WTC11 (cell line): ENCODE data around the gene THUMPD3. TPM values are rescaled to one million over a fixed set of nuclear protein-coding genes. Genes with fewer than 3 reads are reported as not detected.

ENCODE experiments used
- ATAC-seq: fragments of 200-7000 bp; cut with Tn5 transposase; 2 replicates; pipeline ENCODE4 v1.10.0; 2021; ENCODE audit warnings: mild to moderate bottlenecking, moderate library complexity
- CTCF ChIA-PET: fragments of 300-600 bp; sonication (Branson Sonifier 250); formaldehyde crosslinking; loops from one replicate; lab custom pipeline; 2021; ENCODE audit warnings: antibody characterized with exemption; lab: Charles Lee
- POLR2A ChIA-PET: fragments of 350-600 bp; sonication (Branson Sonifier 250); formaldehyde crosslinking; loops from one replicate; lab custom pipeline; 2021; ENCODE audit warnings: antibody characterized with exemption; lab: Charles Lee
- DNase-seq: peaks from one replicate; pipeline ENCODE4 v3.0.0; 2021; ENCODE audit warnings: low spot score
- H3K27ac Mint-ChIP-seq: 2 replicates; pipeline ENCODE4 v1.8.0; 2021; ENCODE audit warnings: mixed read lengths
- H3K27me3 Mint-ChIP-seq: 2 replicates; pipeline ENCODE4 v1.8.0; 2021; ENCODE audit warnings: low read depth, mild to moderate bottlenecking, moderate library complexity, mixed read lengths
- H3K36me3 Mint-ChIP-seq: 2 replicates; pipeline ENCODE4 v1.8.0; 2021; ENCODE audit warnings: mixed read lengths
- H3K4me1 Mint-ChIP-seq: 2 replicates; pipeline ENCODE4 v1.8.0; 2022; ENCODE audit warnings: mixed read lengths
- H3K4me3 Mint-ChIP-seq: 2 replicates; pipeline ENCODE4 v1.8.0; 2021; ENCODE audit warnings: mild to moderate bottlenecking, moderate library complexity, mixed read lengths
- H3K9me3 Mint-ChIP-seq: 2 replicates; pipeline ENCODE4 v1.8.0; 2021; ENCODE audit warnings: mixed read lengths
- CREB1 ChIP-seq: sonication (generic); formaldehyde crosslinking; IDR thresholded peaks from 2 replicates; pipeline ENCODE4 v1.8.0; 2023; ENCODE audit warnings: mild to moderate bottlenecking, missing genetic modification reagents
- FOXJ3 ChIP-seq: sonication (generic); formaldehyde crosslinking; IDR thresholded peaks from 2 replicates; pipeline ENCODE4 v1.9.0; 2021; ENCODE audit warnings: missing genetic modification reagents, mild to moderate bottlenecking, borderline replicate concordance
- JUN ChIP-seq: sonication (generic); formaldehyde crosslinking; IDR thresholded peaks from 2 replicates; pipeline ENCODE4 v1.8.0; 2023; ENCODE audit warnings: mild to moderate bottlenecking, missing genetic modification reagents
- MXD4 ChIP-seq: fragments of 250-450 bp; sonication (Bioruptor Pico); IDR thresholded peaks from 2 replicates; pipeline ENCODE4 v1.8.0; 2021; ENCODE audit warnings: mild to moderate bottlenecking, moderate library complexity, borderline replicate concordance
- NR2C2 ChIP-seq: sonication (generic); formaldehyde crosslinking; IDR thresholded peaks from 2 replicates; pipeline ENCODE4 v1.8.0; 2022; ENCODE audit warnings: mild to moderate bottlenecking, missing genetic modification reagents
- PRRX2 ChIP-seq: fragments of 250-450 bp; sonication (Bioruptor Pico); IDR thresholded peaks from 2 replicates; pipeline ENCODE4 v1.8.0; 2021; ENCODE audit warnings: mild to moderate bottlenecking
- RELA ChIP-seq: sonication (generic); formaldehyde crosslinking; IDR thresholded peaks from 2 replicates; pipeline ENCODE4 v1.8.1; 2022; ENCODE audit warnings: missing genetic modification reagents, mild to moderate bottlenecking, borderline replicate concordance
- SMAD4 ChIP-seq: sonication (generic); formaldehyde crosslinking; IDR thresholded peaks from 2 replicates; pipeline ENCODE4 v1.8.0; 2022; ENCODE audit warnings: mild to moderate bottlenecking, missing genetic modification reagents
- TEAD1 ChIP-seq: sonication (generic); formaldehyde crosslinking; IDR thresholded peaks from 2 replicates; pipeline ENCODE4 v1.8.0; 2022; ENCODE audit warnings: mild to moderate bottlenecking, missing genetic modification reagents
- TEAD4 ChIP-seq: sonication (generic); formaldehyde crosslinking; IDR thresholded peaks from 2 replicates; pipeline ENCODE4 v1.8.0; 2022; ENCODE audit warnings: mild to moderate bottlenecking, missing genetic modification reagents
- ZNF121 ChIP-seq: sonication (generic); formaldehyde crosslinking; IDR thresholded peaks from 2 replicates; pipeline ENCODE4 v1.8.0; 2023; ENCODE audit warnings: missing genetic modification reagents
- ZNF263 ChIP-seq: sonication (generic); formaldehyde crosslinking; IDR thresholded peaks from 2 replicates; pipeline ENCODE4 v1.8.1; 2022; ENCODE audit warnings: low read depth, mild to moderate bottlenecking, moderate library complexity, missing genetic modification reagents
- ZNF423 ChIP-seq: fragments of 250-450 bp; sonication (Bioruptor Pico); IDR thresholded peaks from 2 replicates; pipeline ENCODE4 v2.1.2; 2022; ENCODE audit warnings: mild to moderate bottlenecking, moderate library complexity
- ZNF671 ChIP-seq: fragments of 250-450 bp; sonication (Bioruptor Pico); IDR thresholded peaks from 2 replicates; pipeline ENCODE4 v1.8.0; 2021; ENCODE audit warnings: mild to moderate bottlenecking
- total RNA-seq: library from RNA; stranded (reverse); gene quantifications from 3 replicates; pipeline ENCODE4 v1.2.3, GENCODE V29; 2021
- TF ChIP-seq, protein P1 (sequence below): sonication (generic); formaldehyde crosslinking; IDR thresholded peaks from 2 replicates; pipeline ENCODE4 v1.8.1; 2022; ENCODE audit warnings: missing genetic modification reagents, borderline replicate concordance
- TF ChIP-seq, protein P2 (sequence below): sonication (generic); formaldehyde crosslinking; IDR thresholded peaks from 2 replicates; pipeline ENCODE4 v1.8.1; 2022; ENCODE audit warnings: mild to moderate bottlenecking, missing genetic modification reagents, moderate library complexity, borderline replicate concordance
- TF ChIP-seq, protein P3 (sequence below): sonication (generic); formaldehyde crosslinking; conservative IDR thresholded peaks from 2 replicates; pipeline ENCODE4 v1.8.1; 2022; ENCODE audit warnings: mild to moderate bottlenecking, missing genetic modification reagents
- TF ChIP-seq, protein P4 (sequence below): fragments of 250-450 bp; sonication (Bioruptor Pico); IDR thresholded peaks from 2 replicates; pipeline ENCODE4 v1.9.0; 2021; ENCODE audit warnings: mild to moderate bottlenecking
- TF ChIP-seq, protein P5 (sequence below): fragments of 250-450 bp; sonication (Bioruptor Pico); IDR thresholded peaks from 2 replicates; pipeline ENCODE4 v1.9.0; 2021; ENCODE audit warnings: mild to moderate bottlenecking, borderline replicate concordance

Gene THUMPD3
- total RNA-seq, 1 experiment from 2014 or later, result 67.5 TPM

DNA sequence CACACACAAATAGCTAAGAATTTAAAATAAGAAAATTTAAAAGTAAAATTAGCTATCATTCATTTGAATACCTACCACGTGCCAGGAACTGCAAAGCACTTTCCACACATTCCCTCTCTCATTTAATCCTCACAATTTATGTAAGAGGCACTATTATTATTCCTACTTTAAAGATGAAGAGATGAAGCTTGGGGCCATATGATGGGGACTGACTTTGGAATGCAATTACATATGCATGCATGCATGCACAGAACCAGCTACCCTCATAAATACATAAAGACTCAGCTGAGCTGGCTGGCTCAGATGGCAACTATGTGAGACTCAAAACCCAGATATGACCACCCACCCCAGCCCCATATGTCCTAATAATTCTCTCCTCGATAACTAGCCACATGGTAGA, 31.7 kb upstream of the THUMPD3 start (continued):
- TF ChIP-seq, protein P1, sequence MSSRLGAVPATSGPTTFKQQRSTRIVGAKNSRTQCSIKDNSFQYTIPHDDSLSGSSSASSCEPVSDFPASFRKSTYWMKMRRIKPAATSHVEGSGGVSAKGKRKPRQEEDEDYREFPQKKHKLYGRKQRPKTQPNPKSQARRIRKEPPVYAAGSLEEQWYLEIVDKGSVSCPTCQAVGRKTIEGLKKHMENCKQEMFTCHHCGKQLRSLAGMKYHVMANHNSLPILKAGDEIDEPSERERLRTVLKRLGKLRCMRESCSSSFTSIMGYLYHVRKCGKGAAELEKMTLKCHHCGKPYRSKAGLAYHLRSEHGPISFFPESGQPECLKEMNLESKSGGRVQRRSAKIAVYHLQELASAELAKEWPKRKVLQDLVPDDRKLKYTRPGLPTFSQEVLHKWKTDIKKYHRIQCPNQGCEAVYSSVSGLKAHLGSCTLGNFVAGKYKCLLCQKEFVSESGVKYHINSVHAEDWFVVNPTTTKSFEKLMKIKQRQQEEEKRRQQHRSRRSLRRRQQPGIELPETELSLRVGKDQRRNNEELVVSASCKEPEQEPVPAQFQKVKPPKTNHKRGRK, result no peak
- no peak for TF ChIP-seq FOXJ3

DNA sequence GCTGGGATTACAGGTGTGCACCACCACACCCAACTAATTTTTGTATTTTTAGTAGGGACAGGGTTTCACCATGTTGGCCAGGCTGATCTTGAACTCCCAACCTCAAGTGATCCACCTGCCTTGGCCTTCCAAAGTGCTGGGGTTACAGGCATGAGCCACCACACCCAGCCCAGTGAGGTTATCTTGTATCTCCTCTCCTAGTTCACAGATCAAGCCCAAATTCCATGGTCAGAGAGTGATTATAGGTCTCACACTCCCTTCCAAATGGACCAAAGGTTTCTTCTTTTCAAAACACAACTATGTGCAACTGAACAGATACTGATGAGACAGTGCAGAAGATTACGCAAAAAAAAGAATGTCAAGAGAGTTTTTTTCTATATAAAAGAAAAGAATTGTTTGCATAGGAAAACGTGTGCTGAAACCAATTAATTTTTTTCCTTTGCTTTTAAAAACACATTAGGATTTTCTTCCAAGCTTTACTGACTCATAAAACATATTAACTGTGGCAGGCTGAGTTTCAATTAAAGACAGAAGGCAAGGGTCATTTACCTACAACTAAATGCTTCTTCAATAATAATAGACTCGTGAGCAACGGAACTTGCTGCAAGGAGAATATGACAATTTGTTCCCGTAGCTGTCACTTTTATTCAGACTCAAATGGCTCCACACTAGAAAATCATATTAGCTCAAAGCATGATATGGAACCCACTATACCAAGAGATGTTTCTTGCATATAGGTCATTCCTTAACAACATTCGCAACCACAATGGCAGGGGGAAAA, 30.4 kb upstream of the THUMPD3 start:
- Mint-ChIP-seq H3K9me3 (peaks cover 53% of the 10 kb centered on the region), H3K27me3 (peaks cover 12% of the 10 kb centered on the region), H3K36me3 (peaks cover 41% of the 10 kb centered on the region), H3K4me3 (no peak overlapping the region), H3K27ac (no peak overlapping the region), H3K4me1 (peaks cover 9% of the 10 kb centered on the region)
- ATAC-seq, result no peak
- POLR2A ChIA-PET, result no interaction called here
- DNase-seq, result no peak
- TF ChIP-seq CREB1 (no peak), MXD4 (no peak), ZNF263 (CRISPR knock-in tag) (no peak), ZNF423 (no peak)
- TF ChIP-seq, protein P2, sequence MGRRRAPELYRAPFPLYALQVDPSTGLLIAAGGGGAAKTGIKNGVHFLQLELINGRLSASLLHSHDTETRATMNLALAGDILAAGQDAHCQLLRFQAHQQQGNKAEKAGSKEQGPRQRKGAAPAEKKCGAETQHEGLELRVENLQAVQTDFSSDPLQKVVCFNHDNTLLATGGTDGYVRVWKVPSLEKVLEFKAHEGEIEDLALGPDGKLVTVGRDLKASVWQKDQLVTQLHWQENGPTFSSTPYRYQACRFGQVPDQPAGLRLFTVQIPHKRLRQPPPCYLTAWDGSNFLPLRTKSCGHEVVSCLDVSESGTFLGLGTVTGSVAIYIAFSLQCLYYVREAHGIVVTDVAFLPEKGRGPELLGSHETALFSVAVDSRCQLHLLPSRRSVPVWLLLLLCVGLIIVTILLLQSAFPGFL (CRISPR knock-in tag), result no peak
- CTCF ChIA-PET, result interaction anchor here (0.6 kb wide), 1 partner anchor 344 kb away, joined by 3 read pairs; no protein-coding TSS in a partner anchor

DNA sequence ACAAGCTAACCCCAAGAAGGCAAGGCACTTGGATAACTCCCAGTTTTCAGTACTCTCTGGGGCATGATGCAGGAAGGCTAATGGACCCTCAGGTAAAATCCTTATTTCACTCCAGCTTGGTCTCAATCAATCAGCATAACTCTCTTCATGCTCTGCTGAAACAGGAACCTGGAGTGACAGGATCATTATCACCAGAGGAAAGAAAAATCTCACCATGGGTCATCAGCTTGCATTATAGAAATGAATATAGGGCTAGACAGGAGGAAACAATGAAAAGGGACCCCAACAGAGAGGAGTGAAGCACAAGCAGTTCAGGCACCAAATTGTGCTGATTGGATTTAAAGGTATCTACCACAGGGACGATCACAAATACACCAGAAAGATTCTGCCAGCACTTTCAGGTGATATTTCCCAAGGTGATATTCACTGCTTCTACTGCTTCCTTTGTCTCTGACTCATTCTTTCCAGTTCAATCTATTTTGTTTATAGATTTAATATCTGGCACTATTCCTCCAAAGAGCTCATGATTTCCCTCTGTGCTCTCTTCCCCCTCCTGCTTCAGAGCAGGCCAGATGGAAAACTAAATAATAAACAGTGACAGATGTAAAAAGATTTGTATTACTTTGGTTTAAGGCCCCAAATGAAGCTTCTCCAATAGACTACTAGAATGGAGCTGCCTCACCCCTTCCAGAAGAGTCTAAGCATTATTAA, 22.9 kb upstream of the THUMPD3 start:
- ATAC-seq (no peak), DNase-seq (no peak)
- peaks cover 4% of the 10 kb centered on the region; the same call in 1 of the 2 replicates for H3K27me3 Mint-ChIP-seq
- ChIA-PET POLR2A (interaction anchor here (1.1 kb wide), 1 partner anchor 23 kb away, joined by 3 read pairs; the partner anchor contains the start of gene THUMPD3), CTCF (interaction anchor here (0.7 to 2.1 kb wide), 3 partner anchors 13 to 161 kb away, joined by 3 to 6 read pairs (median 3); no protein-coding TSS in a partner anchor)
- TF ChIP-seq JUN (CRISPR knock-in tag), result no peak
- no peak for TF ChIP-seq FOXJ3
- no peak for TF ChIP-seq SMAD4
- TF ChIP-seq ZNF671 (CRISPR knock-in tag), result no peak
- TF ChIP-seq, protein P3, sequence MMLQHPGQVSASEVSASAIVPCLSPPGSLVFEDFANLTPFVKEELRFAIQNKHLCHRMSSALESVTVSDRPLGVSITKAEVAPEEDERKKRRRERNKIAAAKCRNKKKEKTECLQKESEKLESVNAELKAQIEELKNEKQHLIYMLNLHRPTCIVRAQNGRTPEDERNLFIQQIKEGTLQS (CRISPR knock-in tag), result no peak
- TF ChIP-seq, protein P2 (CRISPR knock-in tag), result no peak
- TF ChIP-seq ZNF121 (CRISPR knock-in tag), result no peak
- TF ChIP-seq, protein P4, sequence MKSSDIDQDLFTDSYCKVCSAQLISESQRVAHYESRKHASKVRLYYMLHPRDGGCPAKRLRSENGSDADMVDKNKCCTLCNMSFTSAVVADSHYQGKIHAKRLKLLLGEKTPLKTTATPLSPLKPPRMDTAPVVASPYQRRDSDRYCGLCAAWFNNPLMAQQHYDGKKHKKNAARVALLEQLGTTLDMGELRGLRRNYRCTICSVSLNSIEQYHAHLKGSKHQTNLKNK (CRISPR knock-in tag), result no peak
- no peak overlapping the region for H3K4me3 Mint-ChIP-seq
- H3K27ac Mint-ChIP-seq, result no peak overlapping the region
- peaks cover 6% of the 10 kb centered on the region for H3K9me3 Mint-ChIP-seq
- H3K4me1 Mint-ChIP-seq, result 0 out of 2 replicates have a peak, but pooled peaks cover 3% of the 10 kb centered on the region
- no peaks in the 10 kb centered on the region for H3K36me3 Mint-ChIP-seq

DNA sequence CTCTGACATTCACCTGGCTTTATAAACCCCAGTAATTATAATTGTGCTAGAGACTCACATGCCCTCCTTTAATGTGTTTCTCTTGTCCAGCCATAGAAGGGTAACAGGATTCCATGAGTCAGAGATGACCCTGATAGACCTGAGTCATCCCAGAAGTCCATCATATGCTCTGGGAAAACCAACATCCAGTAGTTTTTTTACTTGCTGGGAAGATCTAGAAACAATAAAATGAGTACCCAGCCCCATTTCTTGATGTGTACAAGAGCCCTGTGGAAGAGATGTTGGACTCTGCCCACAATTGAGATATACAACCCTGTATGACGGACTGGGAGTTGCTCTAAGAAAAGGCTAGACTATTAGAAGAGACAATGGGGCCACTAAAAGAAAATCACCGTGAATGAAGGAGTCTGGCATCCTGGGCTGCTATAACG, 22.4 kb upstream of the THUMPD3 start:
- ChIA-PET CTCF (interaction anchor here (0.7 kb wide), 1 partner anchor 13 kb away, joined by 3 read pairs; no protein-coding TSS in a partner anchor), POLR2A (no interaction called here)
- Mint-ChIP-seq H3K27me3 (peaks cover 4% of the 10 kb centered on the region; the same call in 1 of the 2 replicates), H3K27ac (no peak overlapping the region), H3K36me3 (no peaks in the 10 kb centered on the region), H3K4me3 (no peak overlapping the region), H3K9me3 (peaks cover 6% of the 10 kb centered on the region), H3K4me1 (0 out of 2 replicates have a peak, but pooled peaks cover 3% of the 10 kb centered on the region)
- ATAC-seq (no peak), DNase-seq (no peak)
- TF ChIP-seq RELA (no peak), NR2C2 (CRISPR knock-in tag) (no peak), TEAD4 (CRISPR knock-in tag) (no peak), TEAD1 (CRISPR knock-in tag) (no peak), PRRX2 (CRISPR knock-in tag) (no peak)
- TF ChIP-seq, protein P4 (CRISPR knock-in tag), result no peak
- TF ChIP-seq, protein P5, sequence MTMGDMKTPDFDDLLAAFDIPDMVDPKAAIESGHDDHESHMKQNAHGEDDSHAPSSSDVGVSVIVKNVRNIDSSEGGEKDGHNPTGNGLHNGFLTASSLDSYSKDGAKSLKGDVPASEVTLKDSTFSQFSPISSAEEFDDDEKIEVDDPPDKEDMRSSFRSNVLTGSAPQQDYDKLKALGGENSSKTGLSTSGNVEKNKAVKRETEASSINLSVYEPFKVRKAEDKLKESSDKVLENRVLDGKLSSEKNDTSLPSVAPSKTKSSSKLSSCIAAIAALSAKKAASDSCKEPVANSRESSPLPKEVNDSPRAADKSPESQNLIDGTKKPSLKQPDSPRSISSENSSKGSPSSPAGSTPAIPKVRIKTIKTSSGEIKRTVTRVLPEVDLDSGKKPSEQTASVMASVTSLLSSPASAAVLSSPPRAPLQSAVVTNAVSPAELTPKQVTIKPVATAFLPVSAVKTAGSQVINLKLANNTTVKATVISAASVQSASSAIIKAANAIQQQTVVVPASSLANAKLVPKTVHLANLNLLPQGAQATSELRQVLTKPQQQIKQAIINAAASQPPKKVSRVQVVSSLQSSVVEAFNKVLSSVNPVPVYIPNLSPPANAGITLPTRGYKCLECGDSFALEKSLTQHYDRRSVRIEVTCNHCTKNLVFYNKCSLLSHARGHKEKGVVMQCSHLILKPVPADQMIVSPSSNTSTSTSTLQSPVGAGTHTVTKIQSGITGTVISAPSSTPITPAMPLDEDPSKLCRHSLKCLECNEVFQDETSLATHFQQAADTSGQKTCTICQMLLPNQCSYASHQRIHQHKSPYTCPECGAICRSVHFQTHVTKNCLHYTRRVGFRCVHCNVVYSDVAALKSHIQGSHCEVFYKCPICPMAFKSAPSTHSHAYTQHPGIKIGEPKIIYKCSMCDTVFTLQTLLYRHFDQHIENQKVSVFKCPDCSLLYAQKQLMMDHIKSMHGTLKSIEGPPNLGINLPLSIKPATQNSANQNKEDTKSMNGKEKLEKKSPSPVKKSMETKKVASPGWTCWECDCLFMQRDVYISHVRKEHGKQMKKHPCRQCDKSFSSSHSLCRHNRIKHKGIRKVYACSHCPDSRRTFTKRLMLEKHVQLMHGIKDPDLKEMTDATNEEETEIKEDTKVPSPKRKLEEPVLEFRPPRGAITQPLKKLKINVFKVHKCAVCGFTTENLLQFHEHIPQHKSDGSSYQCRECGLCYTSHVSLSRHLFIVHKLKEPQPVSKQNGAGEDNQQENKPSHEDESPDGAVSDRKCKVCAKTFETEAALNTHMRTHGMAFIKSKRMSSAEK (CRISPR knock-in tag), result no peak
